RWPE1 (cell line): ENCODE measurements around the gene EFTUD2.
A peak's percentile ranks its signal among the peaks of the same experiment; 100 is the strongest.

ENCODE experiments used
- CTCF ChIA-PET: fragments of 350-600 bp; sonication (Branson Sonifier 250); formaldehyde crosslinking; extraction: SDS; loops from one replicate; lab custom pipeline; 2021; lab: Yijun Ruan, JAX
- POLR2A ChIA-PET: fragments of 400-600 bp; formaldehyde crosslinking; extraction: SDS; loops from one replicate; lab custom pipeline; 2020; ENCODE audit warnings: antibody characterized with exemption; ENCODE audit not compliant: low non-redundant PET; lab: Yijun Ruan, JAX
- DNase-seq: peaks from one replicate; pipeline ENCODE4 v3.0.0; 2012; ENCODE audit warnings: low spot score
- H3K27ac ChIP-seq: fragments of 450-650 bp; 2 replicates; pipeline ENCODE4 v1.5.1; 2017
- CTCF ChIP-seq: fragments of 450-650 bp; conservative IDR thresholded peaks from 2 replicates; pipeline ENCODE4 v1.5.1; 2017; ENCODE audit warnings: low read depth, mild to moderate bottlenecking

The EFTUD2 gene

GRCh38 chr17:44907729-44908470, 8.7 kb upstream of the EFTUD2 start:
- no peak for DNase-seq
- CTCF ChIA-PET: no interaction called here
- peak overlapping the region; percentile 80 for H3K27ac ChIP-seq

GRCh38 chr17:44906763-44907728, 7.8 kb upstream of the EFTUD2 start:
- ChIA-PET CTCF (interaction anchor here (0.6 kb wide), 1 partner anchor 989 kb away, joined by 3 read pairs; no protein-coding TSS in a partner anchor), POLR2A (interaction anchor here (0.6 kb wide), 1 partner anchor 140 kb away, joined by 4 read pairs; no protein-coding TSS in a partner anchor)
- peak overlapping the region; percentile 80 for H3K27ac ChIP-seq
- DNase-seq: no peak
- no peak for TF ChIP-seq CTCF

More at GRCh38 chr17:44907729-44908470, 8.7 kb upstream of the EFTUD2 start:
- POLR2A ChIA-PET: no interaction called here
- no peak for TF ChIP-seq CTCF

GRCh38 chr17:44906010-44906646, 6.9 kb upstream of the EFTUD2 start:
- DNase-seq: peak; percentile 81
- H3K27ac ChIP-seq: peak overlapping the region; percentile 80
- POLR2A ChIA-PET: interaction anchor here (0.6 kb wide), 1 partner anchor 141 kb away, joined by 4 read pairs; no protein-coding TSS in a partner anchor
- CTCF ChIA-PET: interaction anchor here (0.6 kb wide), 1 partner anchor 990 kb away, joined by 3 read pairs; no protein-coding TSS in a partner anchor
- no peak for TF ChIP-seq CTCF

GRCh38 chr17:44905006-44906000, 6.1 kb upstream of the EFTUD2 start:
- TF ChIP-seq CTCF: no peak
- DNase-seq: no peak
- ChIA-PET POLR2A (no interaction called here), CTCF (no interaction called here)
- H3K27ac ChIP-seq: peak overlapping the region; percentile 80

GRCh38 chr17:44904001-44904984, 5.0 kb upstream of the EFTUD2 start:
- POLR2A ChIA-PET: no interaction called here

More at GRCh38 chr17:44904001-44904984, 5.0 kb upstream of the EFTUD2 start:
- no peak for TF ChIP-seq CTCF
- H3K27ac ChIP-seq: peak overlapping the region; percentile 80
- CTCF ChIA-PET: interaction anchor here (0.6 kb wide), 3 partner anchors 31 to 680 kb away, joined by 3 to 4 read pairs (median 3); no protein-coding TSS in a partner anchor
- DNase-seq: no peak
